H1 (cell line): ENCODE data around the gene ZNF442.

Experiments used
- CTCF ChIP-seq, 3 experiments: IDR thresholded peaks; 1 replicate in 2 of 3; 2 replicates in 1 of 3; pipeline versions ENCODE4 v1.5.1 to v1.6.1; 2011; ENCODE audit warnings: low read length in 3 of 3, mild to moderate bottlenecking in 3 of 3, inconsistent platforms in 2 of 3, low read depth in 1 of 3, moderate library complexity in 1 of 3; ENCODE audit not compliant: insufficient read depth in 1 of 3; ENCODE audit errors: control extremely low read depth in 1 of 3
- E2F6 ChIP-seq: IDR thresholded peaks from 2 replicates; pipeline ENCODE4 v1.6.1; 2012; ENCODE audit warnings: inconsistent platforms
- EP300 ChIP-seq, 2 experiments: IDR thresholded peaks; 1 replicate in 1 of 2; 2 replicates in 1 of 2; pipeline ENCODE4 v1.6.1; 2011 to 2012; ENCODE audit warnings: low read depth in 2 of 2, low read length in 2 of 2, mild to moderate bottlenecking in 2 of 2, borderline replicate concordance in 1 of 2, inconsistent platforms in 1 of 2, moderate library complexity in 1 of 2
- GTF2F1 ChIP-seq: IDR thresholded peaks from 2 replicates; pipeline ENCODE4 v1.6.1; 2012; ENCODE audit warnings: low read depth, low read length, improper control_type of control experiment, borderline replicate concordance
- HDAC2 ChIP-seq, 2 experiments: fragments of 300-600 bp in 1 of 2; sonication (generic) in 1 of 2; IDR thresholded peaks; 2 replicates each; pipeline ENCODE4 v1.6.1; 2011 to 2012; ENCODE audit warnings: low read depth in 2 of 2, low read length in 2 of 2, mild to moderate bottlenecking in 2 of 2, moderate library complexity in 2 of 2, borderline replicate concordance in 1 of 2, inconsistent platforms in 1 of 2
- KDM1A ChIP-seq: fragments of 200-600, 300-600 bp; sonication (generic); IDR thresholded peaks from 2 replicates; pipeline ENCODE4 v1.7.1; 2016; ENCODE audit warnings: mild to moderate bottlenecking, low read length, borderline replicate concordance
- POLR2A ChIP-seq, 2 experiments: IDR thresholded peaks; 1 replicate in 1 of 2; 2 replicates in 1 of 2; pipeline ENCODE4 v1.6.1; 2011; ENCODE audit warnings: low read depth in 2 of 2, low read length in 2 of 2, mild to moderate bottlenecking in 2 of 2; ENCODE audit errors: control extremely low read depth in 1 of 2
- TF ChIP-seq, protein P1 (sequence below): IDR thresholded peaks from 2 replicates; pipeline ENCODE4 v1.6.1; 2012; ENCODE audit warnings: inconsistent platforms

GRCh38 chr19:12314553-12314952 is 50.9 kb downstream of the ZNF442 start:
- TF ChIP-seq EP300 (IDR thresholded peaks at IDR 0.05; ENCODE audit: borderline replicate concordance in 1 of 2, low read depth in 2 of 2, low read length in 2 of 2) (no peak), GTF2F1 (no peak), E2F6 (no peak), CTCF (IDR thresholded peaks at IDR 0.05; ENCODE audit: control extremely low read depth in 1 of 3, insufficient read depth in 1 of 3, low read depth in 1 of 3, low read length in 3 of 3) (no peak), POLR2A (IDR thresholded peaks at IDR 0.05; ENCODE audit: control extremely low read depth in 1 of 2, low read depth in 2 of 2, low read length in 2 of 2) (no peak), HDAC2 (IDR thresholded peaks at IDR 0.05; ENCODE audit: borderline replicate concordance in 1 of 2, low read depth in 2 of 2, low read length in 2 of 2) (no peak), KDM1A (no peak)
- TF ChIP-seq, protein P1, sequence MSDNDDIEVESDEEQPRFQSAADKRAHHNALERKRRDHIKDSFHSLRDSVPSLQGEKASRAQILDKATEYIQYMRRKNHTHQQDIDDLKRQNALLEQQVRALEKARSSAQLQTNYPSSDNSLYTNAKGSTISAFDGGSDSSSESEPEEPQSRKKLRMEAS = no peak
